ENCODE data around the gene ST6GALNAC3. TPM values are rescaled to one million over a fixed set of nuclear protein-coding genes. Genes with fewer than 3 reads are reported as not detected.

ST6GALNAC3 gene
- polyA plus RNA-seq, 3 donors = 90.2 to 103 (median 95.1) TPM

GRCh38 chr1:76408303-76408702, 333.8 kb downstream of the ST6GALNAC3 start:
- DNase-seq (ENCODE audit: low read depth in 3 of 3, low spot score in 2 of 3) = no peak

GRCh38 chr1:76410499-76410898, 336.0 kb downstream of the ST6GALNAC3 start:
- DNase-seq (ENCODE audit: low read depth in 3 of 3, low spot score in 2 of 3) = no peak

GRCh38 chr1:76418531-76418930, 344.0 kb downstream of the ST6GALNAC3 start:
- no peak for DNase-seq (ENCODE audit: low read depth in 3 of 3, low spot score in 2 of 3)

GRCh38 chr1:76419603-76420002, 345.1 kb downstream of the ST6GALNAC3 start:
- DNase-seq (ENCODE audit: low read depth in 3 of 3, low spot score in 2 of 3) = no peak

- no peak for DNase-seq (ENCODE audit: low read depth in 3 of 3, low spot score in 2 of 3)
Observed at GRCh38 chr1:76425201-76426145, 350.9 kb downstream of the ST6GALNAC3 start.

- DNase-seq (ENCODE audit: low read depth in 3 of 3, low spot score in 2 of 3) = no peak
Observed at GRCh38 chr1:76426606-76427005, 352.1 kb downstream of the ST6GALNAC3 start.

GRCh38 chr1:76428028-76428427, 353.5 kb downstream of the ST6GALNAC3 start:
- DNase-seq (ENCODE audit: low read depth in 3 of 3, low spot score in 2 of 3) = no peak

- DNase-seq (ENCODE audit: low read depth in 3 of 3, low spot score in 2 of 3) = no peak
Observed at GRCh38 chr1:76430531-76430930, 356.0 kb downstream of the ST6GALNAC3 start.

GRCh38 chr1:76433526-76433925, 359.0 kb downstream of the ST6GALNAC3 start:
- DNase-seq (ENCODE audit: low read depth in 3 of 3, low spot score in 2 of 3) = no peak

- DNase-seq (ENCODE audit: low read depth in 3 of 3, low spot score in 2 of 3) = no peak
Observed at GRCh38 chr1:76443217-76443616, 368.7 kb downstream of the ST6GALNAC3 start.

GRCh38 chr1:76444773-76445172, 370.2 kb downstream of the ST6GALNAC3 start:
- peak; percentile 27 to 41 (median 32) for DNase-seq (ENCODE audit: low read depth in 3 of 3, low spot score in 2 of 3)

- no peak for DNase-seq (ENCODE audit: low read depth in 3 of 3, low spot score in 2 of 3)
Observed at GRCh38 chr1:76450229-76450628, 375.7 kb downstream of the ST6GALNAC3 start.

GRCh38 chr1:76463278-76463677, 388.7 kb downstream of the ST6GALNAC3 start:
- no peak for DNase-seq (ENCODE audit: low read depth in 3 of 3, low spot score in 2 of 3)

- no peak for DNase-seq (ENCODE audit: low read depth in 3 of 3, low spot score in 2 of 3)
Observed at GRCh38 chr1:76463849-76464248, 389.3 kb downstream of the ST6GALNAC3 start.

- DNase-seq (ENCODE audit: low read depth in 3 of 3, low spot score in 2 of 3) = no peak
Observed at GRCh38 chr1:76465030-76465429, 390.5 kb downstream of the ST6GALNAC3 start.

- no peak for DNase-seq (ENCODE audit: low read depth in 3 of 3, low spot score in 2 of 3)
Observed at GRCh38 chr1:76470166-76470565, 395.6 kb downstream of the ST6GALNAC3 start.

- no peak for DNase-seq (ENCODE audit: low read depth in 3 of 3, low spot score in 2 of 3)
Observed at GRCh38 chr1:76471536-76471935, 397.0 kb downstream of the ST6GALNAC3 start.

- DNase-seq (ENCODE audit: low read depth in 3 of 3, low spot score in 2 of 3) = no peak
Observed at GRCh38 chr1:76473591-76473990, 399.0 kb downstream of the ST6GALNAC3 start.

GRCh38 chr1:76474922-76475321, 400.4 kb downstream of the ST6GALNAC3 start:
- DNase-seq (ENCODE audit: low read depth in 3 of 3, low spot score in 2 of 3) = no peak

GRCh38 chr1:76477156-76477555, 402.6 kb downstream of the ST6GALNAC3 start:
- no peak for DNase-seq (ENCODE audit: low read depth in 3 of 3, low spot score in 2 of 3)

- no peak for DNase-seq (ENCODE audit: low read depth in 3 of 3, low spot score in 2 of 3)
Observed at GRCh38 chr1:76480827-76481226, 406.3 kb downstream of the ST6GALNAC3 start.

- DNase-seq (ENCODE audit: low read depth in 3 of 3, low spot score in 2 of 3) = no peak
Observed at GRCh38 chr1:76481672-76482071, 407.1 kb downstream of the ST6GALNAC3 start.
